Caco-2 (cell line): ENCODE measurements around the gene MDH1. TPM values are rescaled to one million over a fixed set of nuclear protein-coding genes. Genes with fewer than 3 reads are reported as not detected.

Experiments used
- BruUV-seq: library from RNA; stranded (reverse); fragments of 400-500 nt; replicated peaks from 2 replicates; lab custom pipeline; 2021; lab: Mats Ljungman, UMichigan
- CTCF ChIA-PET: fragments of 300-600 bp; sonication (Branson Sonifier 250); formaldehyde crosslinking; loops from one replicate; lab custom pipeline; 2022; ENCODE audit warnings: antibody characterized with exemption; lab: Charles Lee
- POLR2A ChIA-PET: fragments of 300-600 bp; sonication (Branson Sonifier 250); formaldehyde crosslinking; loops from one replicate; lab custom pipeline; 2022; ENCODE audit warnings: antibody characterized with exemption; lab: Charles Lee
- DNase-seq, 2 experiments: peaks; one replicate each; pipeline versions ENCODE4 v3.0.0 to v3.0.0-alpha.2; 2020 to 2022
- H3K27me3 ChIP-seq: replicated peaks from 2 replicates; pipeline ENCODE4 v1.6.0; 2011; ENCODE audit warnings: low read length; ENCODE audit not compliant: control insufficient read depth, insufficient read depth
- H3K36me3 ChIP-seq: 2 replicates; pipeline ENCODE4 v1.5.1; 2011; ENCODE audit warnings: low read length; ENCODE audit not compliant: control insufficient read depth, insufficient read depth
- H3K4me1 ChIP-seq: fragments of 250-450 bp; sonication (Bioruptor Pico); 2 replicates; pipeline ENCODE4 v1.5.1; 2020; ENCODE audit warnings: mild to moderate bottlenecking
- H3K4me3 ChIP-seq: 2 replicates; pipeline ENCODE4 v1.5.1; 2011; ENCODE audit warnings: low read depth, mild to moderate bottlenecking, control low read depth, low read length
- H3K9me3 ChIP-seq: fragments of 250-450 bp; sonication (Bioruptor Pico); 2 replicates; pipeline ENCODE4 v1.5.1; 2020; ENCODE audit warnings: mild to moderate bottlenecking, moderate library complexity
- H3K27ac Mint-ChIP-seq: one replicate; pipeline ENCODE4 v1.8.0; 2022; ENCODE audit warnings: mixed read lengths; ENCODE audit not compliant: unreplicated experiment
- H3K27me3 Mint-ChIP-seq: one replicate; pipeline ENCODE4 v1.8.0; 2022; ENCODE audit warnings: mixed read lengths; ENCODE audit not compliant: insufficient read depth, unreplicated experiment
- H3K36me3 Mint-ChIP-seq: one replicate; pipeline ENCODE4 v1.8.0; 2022; ENCODE audit warnings: mild to moderate bottlenecking, mixed read lengths; ENCODE audit not compliant: insufficient read depth, unreplicated experiment
- H3K4me1 Mint-ChIP-seq: one replicate; pipeline ENCODE4 v1.8.0; 2022; ENCODE audit warnings: low read depth, mixed read lengths; ENCODE audit not compliant: unreplicated experiment
- H3K4me3 Mint-ChIP-seq: one replicate; pipeline ENCODE4 v1.8.0; 2022; ENCODE audit warnings: mild to moderate bottlenecking, moderate library complexity, mixed read lengths; ENCODE audit not compliant: unreplicated experiment
- H3K9me3 Mint-ChIP-seq: one replicate; pipeline ENCODE4 v1.8.0; 2022; ENCODE audit warnings: mixed read lengths; ENCODE audit not compliant: unreplicated experiment
- CTCF ChIP-seq, 2 experiments: fragments of 200-600 bp in 1 of 2; IDR thresholded peaks; 1 replicate in 1 of 2; 2 replicates in 1 of 2; pipeline versions ENCODE4 v1.5.1 to v1.8.0; 2011 to 2022; ENCODE audit warnings: antibody characterized with exemption in 1 of 2, control low read depth in 1 of 2, inconsistent platforms in 1 of 2, low read depth in 1 of 2, low read length in 1 of 2, mild to moderate bottlenecking in 1 of 2, moderate library complexity in 1 of 2; ENCODE audit not compliant: insufficient read depth in 1 of 2, severe bottlenecking in 1 of 2, unreplicated experiment in 1 of 2
- intact Hi-C: fragments of 100-400 bp; cut with micrococcal nuclease; formaldehyde crosslinking; loops from one replicate; pipeline ENCODE4 v1.10.0; 2022; ENCODE audit not compliant: unreplicated experiment
- total RNA-seq: library from RNA; stranded (reverse); gene quantifications from 2 replicates; pipeline ENCODE4 v1.2.3, GENCODE V29; 2022

MDH1 gene
- total RNA-seq, 1 experiment from 2014 or later, result 159 TPM

- intact Hi-C loops, result no loop called here
- H3K36me3 ChIP-seq, result no peaks in the 10 kb centered on the region
- no peak overlapping the region for H3K4me3 Mint-ChIP-seq
- ChIA-PET CTCF (no interaction called here), POLR2A (no interaction called here)
- no peaks in the 10 kb centered on the region for H3K4me1 Mint-ChIP-seq
- no TSS peak for BruUV-seq
- no peaks in the 10 kb centered on the region for H3K27me3 ChIP-seq
- no peak overlapping the region for H3K4me3 ChIP-seq
- H3K27ac Mint-ChIP-seq, result no peak overlapping the region
- TF ChIP-seq CTCF (IDR thresholded peaks at IDR 0.05; ENCODE audit: insufficient read depth in 1 of 2, low read depth in 1 of 2, low read length in 1 of 2, severe bottlenecking in 1 of 2, unreplicated experiment in 1 of 2), result no peak
- peaks cover 32% of the 10 kb centered on the region for H3K9me3 ChIP-seq
- DNase-seq, result no peak
- peaks cover 64% of the 10 kb centered on the region for H3K9me3 Mint-ChIP-seq
- no peaks in the 10 kb centered on the region for H3K4me1 ChIP-seq
- no peaks in the 10 kb centered on the region for H3K36me3 Mint-ChIP-seq
- no peaks in the 10 kb centered on the region for H3K27me3 Mint-ChIP-seq
Observed at GRCh38 chr2:63632382-63632781, 43.6 kb downstream of the MDH1 start.

GRCh38 chr2:63639344-63639743 lies 50.6 kb downstream of the MDH1 start:
- Mint-ChIP-seq H3K36me3 (no peaks in the 10 kb centered on the region), H3K9me3 (peaks cover 31% of the 10 kb centered on the region), H3K27me3 (no peaks in the 10 kb centered on the region), H3K4me1 (no peaks in the 10 kb centered on the region), H3K4me3 (no peak overlapping the region), H3K27ac (no peak overlapping the region)
- Histone ChIP-seq H3K4me3 (no peak overlapping the region), H3K4me1 (no peaks in the 10 kb centered on the region), H3K9me3 (peaks cover 15% of the 10 kb centered on the region), H3K36me3 (no peaks in the 10 kb centered on the region), H3K27me3 (no peaks in the 10 kb centered on the region)
- ChIA-PET CTCF (no interaction called here), POLR2A (no interaction called here)
- TF ChIP-seq CTCF (IDR thresholded peaks at IDR 0.05; ENCODE audit: insufficient read depth in 1 of 2, low read depth in 1 of 2, low read length in 1 of 2, severe bottlenecking in 1 of 2, unreplicated experiment in 1 of 2), result no peak
- intact Hi-C loops, result no loop called here
- DNase-seq, result no peak
- no TSS peak for BruUV-seq

- no peaks in the 10 kb centered on the region for H3K27me3 Mint-ChIP-seq
- Histone ChIP-seq H3K9me3 (no peaks in the 10 kb centered on the region), H3K36me3 (no peaks in the 10 kb centered on the region), H3K4me1 (no peaks in the 10 kb centered on the region), H3K4me3 (no peak overlapping the region), H3K27me3 (no peaks in the 10 kb centered on the region)
- DNase-seq, result no peak
- intact Hi-C loops, result no loop called here
- CTCF ChIA-PET, result no interaction called here
- H3K27ac Mint-ChIP-seq, result no peak overlapping the region
- peaks cover 4% of the 10 kb centered on the region for H3K36me3 Mint-ChIP-seq
- POLR2A ChIA-PET, result no interaction called here
- no peak overlapping the region for H3K4me3 Mint-ChIP-seq
- no peak for TF ChIP-seq CTCF (IDR thresholded peaks at IDR 0.05; ENCODE audit: insufficient read depth in 1 of 2, low read depth in 1 of 2, low read length in 1 of 2, severe bottlenecking in 1 of 2, unreplicated experiment in 1 of 2)
- peaks cover 12% of the 10 kb centered on the region for H3K9me3 Mint-ChIP-seq
- no TSS peak for BruUV-seq
- H3K4me1 Mint-ChIP-seq, result no peaks in the 10 kb centered on the region
Observed at GRCh38 chr2:63642946-63643345, 54.2 kb downstream of the MDH1 start.
